Uterus (tissue), 4 donors: Measurements from ENCODE around the gene CGAS. TPM values are rescaled to one million over a fixed set of nuclear protein-coding genes. Genes with fewer than 3 reads are reported as not detected.
"Not testable (repeated sequence)": the region's sequence is repeated elsewhere in the genome, so short reads cannot be mapped to it uniquely, and the experiment has no call there.

Source experiments
- DNase-seq, 2 donors: peaks; one replicate each; pipeline ENCODE4 v3.0.0-alpha.2; 2019 to 2020
- H3K27ac ChIP-seq, 2 donors: fragments of 200-600 bp; sonication (generic); 1 replicate in 1 of 2; 2 replicates in 1 of 2; pipeline ENCODE4 v1.5.1; 2016 to 2018
- H3K27me3 ChIP-seq, 2 donors: fragments of 200-600 bp; sonication (generic); one replicate each; pipeline ENCODE4 v1.5.1; 2018 to 2019; ENCODE audit warnings: control low read depth in 1 of 2
- H3K36me3 ChIP-seq, 2 donors: fragments of 200-600 bp; sonication (generic); one replicate each; pipeline ENCODE4 v1.5.1; 2019; ENCODE audit warnings: control low read depth in 1 of 2
- H3K4me1 ChIP-seq, 2 donors: fragments of 200-600 bp; sonication (generic); one replicate each; pipeline ENCODE4 v1.5.1; 2018 to 2019; ENCODE audit warnings: control low read depth in 1 of 2
- H3K4me3 ChIP-seq, 2 donors: fragments of 200-600 bp; sonication (generic); 1 replicate in 1 of 2; 2 replicates in 1 of 2; pipeline ENCODE4 v1.5.1; 2018 to 2019; ENCODE audit warnings: mild to moderate bottlenecking in 1 of 2
- H3K9me3 ChIP-seq, 2 donors: fragments of 200-600 bp; sonication (generic); one replicate each; pipeline ENCODE4 v1.5.1; 2019; ENCODE audit warnings: control low read depth in 1 of 2
- POLR2A ChIP-seq, 2 donors: fragments of 450-650 bp; IDR thresholded peaks; one replicate each; pipeline ENCODE4 v1.6.1; 2016; ENCODE audit warnings: antibody characterized with exemption in 2 of 2, mild to moderate bottlenecking in 1 of 2, moderate library complexity in 1 of 2
- intact Hi-C: fragments of 100-400 bp; cut with DNase I; formaldehyde crosslinking; loops from one replicate; pipeline ENCODE4 v1.15.1; 2023; ENCODE audit warnings: low total_unique reads
- total RNA-seq, 4 donors: library from RNA; depleted of rRNA in 3 of 4; stranded (reverse); fragments of >200 nt in 3 of 4; gene quantifications; one replicate each; pipeline versions ENCODE4 v1.1.0 to v1.2.4, GENCODE V29; 2014 to 2023
- TF ChIP-seq, protein P1 (sequence below), 4 experiments: fragments of 200-600 bp in 2 of 4; fragments of 450-650 bp in 2 of 4; sonication (generic) in 2 of 4; IDR thresholded peaks; one replicate each; pipeline ENCODE4 v1.5.1; 2016 to 2019; ENCODE audit warnings: antibody characterized with exemption in 4 of 4, mild to moderate bottlenecking in 2 of 4, moderate library complexity in 1 of 4
- donor health status: DM: yes; HTN: yes; CAD: no.

The CGAS gene
- total RNA-seq, 4 donors from 2014 or later: 1.0 to 10.9 (median 5.1) TPM

DNA sequence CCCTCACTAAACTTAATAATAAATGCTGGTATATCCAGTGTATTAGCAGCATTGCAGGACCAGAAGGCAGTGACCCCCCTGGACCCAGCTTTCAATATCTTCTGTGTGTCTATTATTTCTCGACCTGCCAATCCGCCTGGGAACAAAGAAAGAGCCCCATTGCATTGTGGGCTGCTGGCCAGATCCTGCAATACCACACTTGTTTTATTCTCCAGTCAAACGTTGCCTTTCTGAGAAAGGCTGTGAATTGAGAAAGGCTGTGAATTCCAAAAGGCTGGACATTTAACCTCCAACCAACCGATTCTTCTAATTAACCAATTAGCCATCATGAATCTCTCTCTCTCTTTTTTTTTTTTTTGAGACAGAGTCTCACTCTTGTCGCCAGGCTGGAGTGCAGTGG is 8.0 kb upstream of the CGAS start:
- no peak overlapping the region for H3K4me3 ChIP-seq
- H3K27me3 ChIP-seq: no peaks in the 10 kb centered on the region
- intact Hi-C loops: loop anchor here (10.0 kb wide), 1 partner anchor 65 kb away; the partner anchor contains the start of gene EEF1A1
- no peak for TF ChIP-seq POLR2A (IDR thresholded peaks at IDR 0.05)
- TF ChIP-seq, protein P1, sequence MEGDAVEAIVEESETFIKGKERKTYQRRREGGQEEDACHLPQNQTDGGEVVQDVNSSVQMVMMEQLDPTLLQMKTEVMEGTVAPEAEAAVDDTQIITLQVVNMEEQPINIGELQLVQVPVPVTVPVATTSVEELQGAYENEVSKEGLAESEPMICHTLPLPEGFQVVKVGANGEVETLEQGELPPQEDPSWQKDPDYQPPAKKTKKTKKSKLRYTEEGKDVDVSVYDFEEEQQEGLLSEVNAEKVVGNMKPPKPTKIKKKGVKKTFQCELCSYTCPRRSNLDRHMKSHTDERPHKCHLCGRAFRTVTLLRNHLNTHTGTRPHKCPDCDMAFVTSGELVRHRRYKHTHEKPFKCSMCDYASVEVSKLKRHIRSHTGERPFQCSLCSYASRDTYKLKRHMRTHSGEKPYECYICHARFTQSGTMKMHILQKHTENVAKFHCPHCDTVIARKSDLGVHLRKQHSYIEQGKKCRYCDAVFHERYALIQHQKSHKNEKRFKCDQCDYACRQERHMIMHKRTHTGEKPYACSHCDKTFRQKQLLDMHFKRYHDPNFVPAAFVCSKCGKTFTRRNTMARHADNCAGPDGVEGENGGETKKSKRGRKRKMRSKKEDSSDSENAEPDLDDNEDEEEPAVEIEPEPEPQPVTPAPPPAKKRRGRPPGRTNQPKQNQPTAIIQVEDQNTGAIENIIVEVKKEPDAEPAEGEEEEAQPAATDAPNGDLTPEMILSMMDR (IDR thresholded peaks at IDR 0.05): no peak
- DNase-seq: no peak
- H3K36me3 ChIP-seq: no peaks in the 10 kb centered on the region
- H3K27ac ChIP-seq: no peak overlapping the region
- no peaks in the 10 kb centered on the region for H3K9me3 ChIP-seq
- H3K4me1 ChIP-seq: peaks cover 7 to 8% of the 10 kb centered on the region in 2 donors

GRCh38 chr6:73459474-73459873 is 7.4 kb upstream of the CGAS start:
- DNase-seq, H3K4me3 ChIP-seq, H3K4me1 ChIP-seq, H3K36me3 ChIP-seq, H3K27ac ChIP-seq, H3K27me3 ChIP-seq, H3K9me3 ChIP-seq, intact Hi-C loops: not testable (repeated sequence)

GRCh38 chr6:73455865-73456629 is 4.0 kb upstream of the CGAS start:
- Histone ChIP-seq H3K9me3 (no peaks in the 10 kb centered on the region), H3K36me3 (no peaks in the 10 kb centered on the region), H3K27me3 (no peaks in the 10 kb centered on the region), H3K4me1 (no peaks in the 10 kb centered on the region), H3K27ac (no peak overlapping the region), H3K4me3 (no peak overlapping the region)
- intact Hi-C loops: no loop called here
- no peak for DNase-seq
- no peak for TF ChIP-seq POLR2A (IDR thresholded peaks at IDR 0.05)
- TF ChIP-seq, protein P1 (IDR thresholded peaks at IDR 0.05): no peak

DNA sequence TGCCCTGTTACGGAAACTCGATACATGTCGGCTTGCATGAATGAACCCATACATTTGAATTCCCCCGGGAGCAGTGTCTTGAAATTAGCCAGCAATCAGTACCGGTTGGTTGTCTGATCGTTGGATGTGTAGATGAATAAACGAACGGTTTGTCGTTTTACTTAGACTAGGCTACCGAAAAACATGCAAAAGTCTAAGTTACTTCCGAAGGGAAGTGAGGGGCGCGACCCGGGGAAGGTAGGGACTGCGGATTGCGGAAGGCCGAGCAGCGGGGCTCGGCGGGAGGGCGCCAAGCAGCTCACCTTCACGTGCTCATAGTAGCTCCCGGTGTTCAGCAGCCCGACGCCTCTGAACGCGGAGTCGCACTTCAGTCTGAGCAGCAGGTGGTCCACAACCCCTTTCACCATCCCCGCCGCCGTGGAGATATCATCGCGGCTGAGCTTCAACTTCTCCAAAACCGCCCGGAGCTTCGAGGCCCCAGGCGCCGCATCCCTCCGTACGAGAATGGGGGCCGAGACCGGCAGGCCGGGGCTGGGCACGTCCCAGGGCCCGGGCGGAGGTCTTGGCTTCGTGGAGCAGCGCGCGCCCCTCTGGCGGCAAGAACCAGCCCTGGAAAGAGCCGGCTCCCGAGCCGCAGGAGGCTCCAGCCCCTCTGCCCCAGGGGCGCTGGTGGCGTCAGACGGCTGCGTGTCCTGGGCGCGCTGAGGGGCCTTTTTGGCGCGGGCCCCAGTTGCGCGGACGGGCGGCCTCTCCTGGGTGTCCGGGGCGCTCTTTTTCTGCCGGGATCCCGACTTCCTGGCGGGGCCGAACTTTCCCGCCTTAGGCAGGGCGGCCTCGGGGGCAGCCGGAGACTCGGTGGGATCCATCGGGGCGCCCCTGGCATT is 632 bp downstream of the CGAS start:
- TF ChIP-seq, protein P1 (IDR thresholded peaks at IDR 0.05): peak in 1 of 4 experiments; percentile 11
- no peak for TF ChIP-seq POLR2A (IDR thresholded peaks at IDR 0.05)
- no peaks in the 10 kb centered on the region for H3K36me3 ChIP-seq
- H3K27ac ChIP-seq: peak overlapping the region; percentile 70 to 82
- H3K9me3 ChIP-seq: no peaks in the 10 kb centered on the region
- intact Hi-C loops: no loop called here
- no peaks in the 10 kb centered on the region for H3K4me1 ChIP-seq
- peak overlapping the region; percentile 40 to 65 for H3K4me3 ChIP-seq
- no peaks in the 10 kb centered on the region for H3K27me3 ChIP-seq
- peak; percentile 21 to 30 for DNase-seq

GRCh38 chr6:73443555-73443954 is 8.5 kb downstream of the CGAS start:
- DNase-seq: no peak
- TF ChIP-seq, protein P1 (IDR thresholded peaks at IDR 0.05): no peak
- no peak for TF ChIP-seq POLR2A (IDR thresholded peaks at IDR 0.05)
- no peak overlapping the region for H3K27ac ChIP-seq
- H3K4me1 ChIP-seq: no peaks in the 10 kb centered on the region
- no peak overlapping the region for H3K4me3 ChIP-seq
- H3K27me3 ChIP-seq: no peaks in the 10 kb centered on the region
- H3K36me3 ChIP-seq: no peaks in the 10 kb centered on the region
- intact Hi-C loops: no loop called here
- H3K9me3 ChIP-seq: no peaks in the 10 kb centered on the region
